Panc1 (cell line): ENCODE results near the gene TMEM269. TPM values are rescaled to one million over a fixed set of nuclear protein-coding genes. Genes with fewer than 3 reads are reported as not detected.

Experiments
- ATAC-seq: fragments of 200-7000 bp; cut with Tn5 transposase; 2 replicates; pipeline ENCODE4 v1.9.1; 2020; ENCODE audit warnings: mild to moderate bottlenecking, moderate library complexity
- Bru-seq: library from RNA; stranded (reverse); fragments of 400-500 nt; gene quantifications from one replicate; lab custom pipeline; 2021; lab: Mats Ljungman, UMichigan
- BruChase-seq, 2 experiments: library from RNA; stranded (reverse); fragments of 400-500 nt; gene quantifications; one replicate each; lab custom pipeline; 2021; lab: Mats Ljungman, UMichigan
- BruUV-seq: library from RNA; stranded (reverse); fragments of 400-500 nt; replicated peaks from 2 replicates; lab custom pipeline; 2021; lab: Mats Ljungman, UMichigan
- CTCF ChIA-PET: fragments of 300-600 bp; sonication (Branson Sonifier 250); formaldehyde crosslinking; loops from one replicate; lab custom pipeline; 2022; ENCODE audit warnings: antibody characterized with exemption; lab: Charles Lee
- POLR2A ChIA-PET: fragments of 300-600 bp; sonication (Branson Sonifier 250); formaldehyde crosslinking; loops from one replicate; lab custom pipeline; 2022; ENCODE audit warnings: antibody characterized with exemption; lab: Charles Lee
- DNase-seq: peaks from one replicate; pipeline ENCODE4 v3.0.0-alpha.2; 2010; ENCODE audit warnings: low read depth, low spot score
- H3K27ac ChIP-seq: 2 replicates; pipeline ENCODE4 v1.5.1; 2011; ENCODE audit warnings: mild to moderate bottlenecking, low read length, inconsistent platforms
- H3K27me3 ChIP-seq: fragments of 200-500 bp; sonication (Bioruptor generic); 2 replicates; pipeline ENCODE4 v1.6.0; 2014; ENCODE audit warnings: low read length, inconsistent platforms; ENCODE audit not compliant: control insufficient read depth, insufficient read depth
- H3K36me3 ChIP-seq: fragments of 200-500 bp; sonication (Bioruptor generic); 2 replicates; pipeline ENCODE4 v1.5.1; 2014; ENCODE audit warnings: inconsistent platforms, mild to moderate bottlenecking, low read length, moderate library complexity; ENCODE audit not compliant: control insufficient read depth, insufficient read depth
- H3K4me1 ChIP-seq: 2 replicates; pipeline ENCODE4 v1.5.1; 2011; ENCODE audit warnings: inconsistent platforms, mild to moderate bottlenecking, low read length, moderate library complexity; ENCODE audit not compliant: control insufficient read depth, insufficient read depth
- H3K4me3 ChIP-seq, 2 experiments: 2 replicates each; pipeline ENCODE4 v1.5.1; 2011 to 2012; ENCODE audit warnings: low read depth in 2 of 2, low read length in 2 of 2, mild to moderate bottlenecking in 2 of 2, inconsistent platforms in 1 of 2, moderate library complexity in 1 of 2
- H3K9me3 ChIP-seq: fragments of 200-500 bp; sonication (Bioruptor generic); 2 replicates; pipeline ENCODE4 v1.5.1; 2014; ENCODE audit warnings: low read depth, mild to moderate bottlenecking, inconsistent platforms, low read length, moderate library complexity; ENCODE audit not compliant: control insufficient read depth, insufficient read depth
- POLR2AphosphoS5 ChIP-seq: IDR thresholded peaks from 2 replicates; pipeline ENCODE4 v1.6.1; 2012; ENCODE audit warnings: mild to moderate bottlenecking, low read depth, low read length, moderate library complexity
- SIN3A ChIP-seq: IDR thresholded peaks from 2 replicates; pipeline ENCODE4 v1.6.1; 2012; ENCODE audit warnings: low read depth, mild to moderate bottlenecking, low read length, moderate library complexity, borderline replicate concordance; ENCODE audit not compliant: insufficient read depth
- TCF7L2 ChIP-seq: IDR thresholded peaks from 2 replicates; pipeline ENCODE4 v1.6.1; 2011; ENCODE audit warnings: mild to moderate bottlenecking, low read depth, low read length, inconsistent platforms
- in situ Hi-C: cut with HindIII; loops from 2 replicates; pipeline ENCODE4 v1.10.0; 2016; ENCODE audit warnings: low sequenced_read_pairs, low pct_unique_long_range_greater_than_20kb
- intact Hi-C: fragments of 100-400 bp; cut with micrococcal nuclease; formaldehyde crosslinking; loops from one replicate; pipeline ENCODE4 v1.10.0; 2022; ENCODE audit not compliant: unreplicated experiment
- long read RNA-seq: library from polyadenylated mRNA; unstranded; transcript quantifications from one replicate; pipeline ENCODE4 v2.0.0, GENCODE V29; 2021; ENCODE audit not compliant: unreplicated experiment
- polyA plus RNA-seq: library from polyadenylated mRNA; unstranded; fragments of >200 nt; gene quantifications from one replicate; pipeline ENCODE4 v1.2.1, GENCODE V29; 2012; ENCODE audit warnings: missing spikeins; ENCODE audit not compliant: insufficient read length
- total RNA-seq: library from RNA; stranded (reverse); gene quantifications from one replicate; pipeline ENCODE4 v1.2.1, GENCODE V29; 2021; ENCODE audit not compliant: unreplicated experiment
- TF ChIP-seq, protein P1 (sequence below): fragments of 450-650 bp; IDR thresholded peaks from 2 replicates; pipeline ENCODE4 v1.5.1; 2017; ENCODE audit warnings: mild to moderate bottlenecking
- TF ChIP-seq, protein P2 (sequence below), 2 experiments: IDR thresholded peaks; 2 replicates each; pipeline ENCODE4 v1.6.1; 2011 to 2012; ENCODE audit warnings: low read depth in 2 of 2, control low read depth in 1 of 2, low read length in 1 of 2, mild to moderate bottlenecking in 1 of 2, moderate library complexity in 1 of 2; ENCODE audit not compliant: insufficient read depth in 1 of 2

The TMEM269 gene, protein sequence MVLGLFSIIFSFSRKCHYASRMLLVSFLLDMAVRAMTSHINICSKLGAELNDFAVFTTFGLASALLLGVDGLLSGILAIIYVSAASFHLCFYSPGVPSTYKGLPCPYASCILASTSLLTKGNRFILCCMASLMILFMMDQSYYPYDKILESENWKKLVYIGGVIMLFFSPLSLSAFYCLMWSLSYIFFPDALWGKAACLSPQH
- total RNA-seq (0.13 TPM), Bru-seq, nascent RNA (percentile 23 among the genes with signal in this experiment), BruChase-seq, experiment 1, labeled RNA remaining after a 2-hour chase (percentile 39 among the genes with signal in this experiment), BruChase-seq, experiment 2, labeled RNA remaining after a 6-hour chase (percentile 39 among the genes with signal in this experiment)
- polyA plus RNA-seq = not detected
- long read RNA-seq, partial matches to known transcripts = 0 of 1 reads
- long read RNA-seq, other reads (novel, unspliced or antisense) = 1 of 1 reads

DNA sequence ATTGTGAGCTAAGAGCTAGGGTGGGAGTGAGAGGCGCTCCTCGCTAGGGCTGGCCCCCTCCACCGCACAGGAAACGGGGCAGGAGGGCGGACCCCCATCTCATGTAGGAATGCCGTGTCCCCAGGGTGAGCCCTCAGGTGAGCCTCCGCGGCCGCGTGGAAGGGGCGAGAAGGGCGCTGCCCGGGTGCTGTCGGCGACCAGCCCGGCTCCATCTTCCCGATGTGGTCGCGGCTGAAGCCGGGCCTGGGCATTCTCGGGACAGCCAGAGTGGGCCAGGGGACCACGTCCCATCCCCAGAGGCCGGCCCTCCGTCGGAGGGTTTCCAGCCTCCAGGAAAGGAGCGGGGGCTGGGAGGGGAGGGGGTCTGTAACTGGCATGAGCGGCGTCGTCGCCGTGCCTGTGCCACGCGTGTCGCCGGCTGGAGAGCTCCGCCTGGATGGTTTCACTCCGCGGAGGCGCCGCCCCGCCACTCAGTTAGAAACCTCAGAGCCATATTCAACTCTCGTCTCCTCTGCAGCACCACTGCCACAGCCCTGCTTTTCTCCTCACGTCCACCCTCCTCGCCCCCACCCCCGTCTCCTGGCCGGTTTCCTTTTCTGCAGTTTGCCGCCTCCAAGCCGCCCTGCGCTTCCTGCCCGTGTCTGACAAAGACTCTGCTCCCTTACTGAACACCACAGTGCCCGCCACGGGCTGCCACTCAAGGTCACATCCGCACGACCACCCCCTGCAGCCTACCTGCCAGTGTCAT is at the start of gene TMEM269:
TSS of gene TMEM269 (plus strand) at position 46 of the 748 bp plus-strand sequence. CDS start 4,903 bp downstream, outside the sequence.
- H3K27me3 ChIP-seq = no peaks in the 10 kb centered on the region
- no peaks in the 10 kb centered on the region for H3K36me3 ChIP-seq
- no TSS peak for BruUV-seq
- no peak for TF ChIP-seq POLR2AphosphoS5
- TF ChIP-seq, protein P1, sequence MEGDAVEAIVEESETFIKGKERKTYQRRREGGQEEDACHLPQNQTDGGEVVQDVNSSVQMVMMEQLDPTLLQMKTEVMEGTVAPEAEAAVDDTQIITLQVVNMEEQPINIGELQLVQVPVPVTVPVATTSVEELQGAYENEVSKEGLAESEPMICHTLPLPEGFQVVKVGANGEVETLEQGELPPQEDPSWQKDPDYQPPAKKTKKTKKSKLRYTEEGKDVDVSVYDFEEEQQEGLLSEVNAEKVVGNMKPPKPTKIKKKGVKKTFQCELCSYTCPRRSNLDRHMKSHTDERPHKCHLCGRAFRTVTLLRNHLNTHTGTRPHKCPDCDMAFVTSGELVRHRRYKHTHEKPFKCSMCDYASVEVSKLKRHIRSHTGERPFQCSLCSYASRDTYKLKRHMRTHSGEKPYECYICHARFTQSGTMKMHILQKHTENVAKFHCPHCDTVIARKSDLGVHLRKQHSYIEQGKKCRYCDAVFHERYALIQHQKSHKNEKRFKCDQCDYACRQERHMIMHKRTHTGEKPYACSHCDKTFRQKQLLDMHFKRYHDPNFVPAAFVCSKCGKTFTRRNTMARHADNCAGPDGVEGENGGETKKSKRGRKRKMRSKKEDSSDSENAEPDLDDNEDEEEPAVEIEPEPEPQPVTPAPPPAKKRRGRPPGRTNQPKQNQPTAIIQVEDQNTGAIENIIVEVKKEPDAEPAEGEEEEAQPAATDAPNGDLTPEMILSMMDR = no peak
- H3K9me3 ChIP-seq = no peaks in the 10 kb centered on the region
- DNase-seq (no peak), ATAC-seq (no peak; the same call in 1 of the 2 replicates)
- intact Hi-C loops = no loop called here
- ChIA-PET CTCF (no interaction called here), POLR2A (no interaction called here)
- H3K27ac ChIP-seq = no peak within 1 kb of the TSS
- no peak within 1 kb of the TSS for H3K4me3 ChIP-seq
- in situ Hi-C loops = no loop called here
- H3K4me1 ChIP-seq = no peaks in the 10 kb centered on the region

DNA sequence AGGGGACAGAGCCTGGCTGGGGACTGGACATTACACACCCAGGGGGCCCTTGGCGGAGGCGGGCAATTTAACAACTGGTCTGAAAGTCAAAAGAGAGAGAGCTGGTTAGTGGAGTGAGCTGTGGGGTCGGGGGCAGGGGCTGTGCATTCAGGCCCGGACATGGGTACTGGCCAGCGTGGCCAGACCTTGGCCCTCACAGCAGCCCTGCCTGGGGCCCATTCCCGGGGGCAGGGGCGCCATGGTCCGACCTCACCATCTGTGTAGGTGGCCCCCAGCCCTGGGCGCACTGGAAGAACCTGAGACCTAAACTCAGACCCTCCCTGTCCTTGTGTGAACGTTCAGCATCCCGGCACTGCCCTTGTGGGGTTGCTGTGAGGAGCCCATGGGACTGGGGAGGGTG is 49.7 kb upstream of the TMEM269 start:
- H3K4me1 ChIP-seq = no peaks in the 10 kb centered on the region
- no peaks in the 10 kb centered on the region for H3K27me3 ChIP-seq
- no peaks in the 10 kb centered on the region for H3K36me3 ChIP-seq
- H3K4me3 ChIP-seq = no peak overlapping the region
- no peak overlapping the region for H3K27ac ChIP-seq
- no TSS peak for BruUV-seq
- TF ChIP-seq POLR2AphosphoS5 (no peak), SIN3A (no peak), TCF7L2 (no peak)
- TF ChIP-seq, protein P2, sequence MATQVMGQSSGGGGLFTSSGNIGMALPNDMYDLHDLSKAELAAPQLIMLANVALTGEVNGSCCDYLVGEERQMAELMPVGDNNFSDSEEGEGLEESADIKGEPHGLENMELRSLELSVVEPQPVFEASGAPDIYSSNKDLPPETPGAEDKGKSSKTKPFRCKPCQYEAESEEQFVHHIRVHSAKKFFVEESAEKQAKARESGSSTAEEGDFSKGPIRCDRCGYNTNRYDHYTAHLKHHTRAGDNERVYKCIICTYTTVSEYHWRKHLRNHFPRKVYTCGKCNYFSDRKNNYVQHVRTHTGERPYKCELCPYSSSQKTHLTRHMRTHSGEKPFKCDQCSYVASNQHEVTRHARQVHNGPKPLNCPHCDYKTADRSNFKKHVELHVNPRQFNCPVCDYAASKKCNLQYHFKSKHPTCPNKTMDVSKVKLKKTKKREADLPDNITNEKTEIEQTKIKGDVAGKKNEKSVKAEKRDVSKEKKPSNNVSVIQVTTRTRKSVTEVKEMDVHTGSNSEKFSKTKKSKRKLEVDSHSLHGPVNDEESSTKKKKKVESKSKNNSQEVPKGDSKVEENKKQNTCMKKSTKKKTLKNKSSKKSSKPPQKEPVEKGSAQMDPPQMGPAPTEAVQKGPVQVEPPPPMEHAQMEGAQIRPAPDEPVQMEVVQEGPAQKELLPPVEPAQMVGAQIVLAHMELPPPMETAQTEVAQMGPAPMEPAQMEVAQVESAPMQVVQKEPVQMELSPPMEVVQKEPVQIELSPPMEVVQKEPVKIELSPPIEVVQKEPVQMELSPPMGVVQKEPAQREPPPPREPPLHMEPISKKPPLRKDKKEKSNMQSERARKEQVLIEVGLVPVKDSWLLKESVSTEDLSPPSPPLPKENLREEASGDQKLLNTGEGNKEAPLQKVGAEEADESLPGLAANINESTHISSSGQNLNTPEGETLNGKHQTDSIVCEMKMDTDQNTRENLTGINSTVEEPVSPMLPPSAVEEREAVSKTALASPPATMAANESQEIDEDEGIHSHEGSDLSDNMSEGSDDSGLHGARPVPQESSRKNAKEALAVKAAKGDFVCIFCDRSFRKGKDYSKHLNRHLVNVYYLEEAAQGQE (IDR thresholded peaks at IDR 0.05; ENCODE audit: insufficient read depth in 1 of 2, low read depth in 2 of 2, low read length in 1 of 2) = no peak
- TF ChIP-seq, protein P1 = no peak
- CTCF ChIA-PET = no interaction called here
- no peak for DNase-seq
- no peaks in the 10 kb centered on the region for H3K9me3 ChIP-seq
- ATAC-seq = no peak
- intact Hi-C loops = loop anchor here (10.0 kb wide), 1 partner anchor 160 kb away; no protein-coding TSS in a partner anchor
- POLR2A ChIA-PET = no interaction called here
- in situ Hi-C loops = no loop called here
